GM18498 (cell line): ENCODE measurements around the gene GDF10.

Experiments
- ATAC-seq: cut with Tn5 transposase; IDR thresholded peaks from one replicate; pipeline ENCODE4 v1.9.1; 2021; ENCODE audit warnings: mild to moderate bottlenecking, moderate library complexity; ENCODE audit not compliant: unreplicated experiment

The GDF10 gene

GRCh38 chr10:47350671-47351640, 51.0 kb downstream of the GDF10 start:
- no peak for ATAC-seq

GRCh38 chr10:47351899-47352815, 52.2 kb downstream of the GDF10 start:
- no peak for ATAC-seq

GRCh38 chr10:47353351-47353750, 53.4 kb downstream of the GDF10 start:
- no peak for ATAC-seq

GRCh38 chr10:47354165-47354564, 54.2 kb downstream of the GDF10 start:
- ATAC-seq, result no peak

DNA sequence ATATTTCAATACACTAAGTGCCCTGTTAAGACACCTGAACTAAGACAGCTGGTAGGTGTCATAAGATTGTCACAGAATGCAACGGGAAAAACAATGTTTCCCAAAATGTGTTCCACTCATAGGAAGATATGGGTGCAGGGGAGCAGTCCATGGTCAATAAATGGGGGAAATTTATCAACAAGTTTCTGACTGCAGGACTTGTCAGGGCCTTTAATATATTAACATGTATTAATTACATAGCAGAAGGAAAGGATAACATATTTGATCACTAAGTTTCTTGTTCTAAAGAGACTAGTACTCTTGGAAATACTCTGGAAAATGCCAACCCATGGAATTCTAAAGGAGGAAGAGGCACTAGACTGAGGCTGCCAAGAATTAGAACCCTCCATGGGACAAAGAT, 54.9 kb downstream of the GDF10 start:
- no peak for ATAC-seq

DNA sequence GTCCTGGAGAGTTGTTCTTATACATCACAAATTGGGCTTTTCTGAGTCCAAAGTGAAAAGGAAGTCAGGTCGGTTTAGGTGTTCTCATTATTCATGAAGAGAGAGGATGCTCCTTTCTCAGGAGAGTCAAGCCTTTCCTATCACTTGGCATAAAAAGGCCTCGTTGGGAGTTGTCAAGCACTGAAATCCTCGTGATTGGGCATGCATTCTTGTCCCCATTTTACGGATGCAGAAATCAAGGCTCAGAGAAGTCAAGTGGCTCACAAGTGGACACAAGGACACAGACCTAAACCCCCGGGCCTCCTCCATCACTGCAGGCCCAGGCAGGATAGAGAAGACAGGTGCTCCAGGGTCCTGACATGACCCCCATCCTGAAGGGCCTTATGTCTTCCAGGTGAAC, 56.7 kb downstream of the GDF10 start:
- no peak for ATAC-seq

- no peak for ATAC-seq
These were observed 57.2 kb downstream of the GDF10 start for GRCh38 chr10:47357131-47357582.

- no peak for ATAC-seq
These were observed 57.9 kb downstream of the GDF10 start for GRCh38 chr10:47357911-47358310.

DNA sequence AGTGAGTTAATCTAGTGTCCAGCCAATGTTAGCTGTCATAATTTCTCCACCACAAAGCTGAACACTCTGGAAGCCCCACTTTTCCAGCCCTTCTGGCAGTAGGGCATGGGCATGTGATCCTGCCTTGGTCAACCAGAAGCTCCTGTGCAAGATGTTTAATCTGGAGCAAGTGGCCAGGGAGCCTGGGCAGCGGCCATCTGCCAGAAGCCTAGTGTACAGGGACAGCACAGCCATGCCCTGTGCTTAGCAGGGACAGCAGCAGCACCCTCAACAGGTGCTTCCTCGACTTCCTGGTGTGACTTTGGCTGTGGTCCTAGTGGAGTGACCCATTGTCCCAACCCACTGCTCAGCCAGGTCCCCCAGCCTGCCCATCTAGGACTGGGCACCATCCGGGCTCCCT, 58.5 kb downstream of the GDF10 start:
- ATAC-seq, result no peak

- no peak for ATAC-seq
These were observed 59.1 kb downstream of the GDF10 start for GRCh38 chr10:47359101-47359500.

DNA sequence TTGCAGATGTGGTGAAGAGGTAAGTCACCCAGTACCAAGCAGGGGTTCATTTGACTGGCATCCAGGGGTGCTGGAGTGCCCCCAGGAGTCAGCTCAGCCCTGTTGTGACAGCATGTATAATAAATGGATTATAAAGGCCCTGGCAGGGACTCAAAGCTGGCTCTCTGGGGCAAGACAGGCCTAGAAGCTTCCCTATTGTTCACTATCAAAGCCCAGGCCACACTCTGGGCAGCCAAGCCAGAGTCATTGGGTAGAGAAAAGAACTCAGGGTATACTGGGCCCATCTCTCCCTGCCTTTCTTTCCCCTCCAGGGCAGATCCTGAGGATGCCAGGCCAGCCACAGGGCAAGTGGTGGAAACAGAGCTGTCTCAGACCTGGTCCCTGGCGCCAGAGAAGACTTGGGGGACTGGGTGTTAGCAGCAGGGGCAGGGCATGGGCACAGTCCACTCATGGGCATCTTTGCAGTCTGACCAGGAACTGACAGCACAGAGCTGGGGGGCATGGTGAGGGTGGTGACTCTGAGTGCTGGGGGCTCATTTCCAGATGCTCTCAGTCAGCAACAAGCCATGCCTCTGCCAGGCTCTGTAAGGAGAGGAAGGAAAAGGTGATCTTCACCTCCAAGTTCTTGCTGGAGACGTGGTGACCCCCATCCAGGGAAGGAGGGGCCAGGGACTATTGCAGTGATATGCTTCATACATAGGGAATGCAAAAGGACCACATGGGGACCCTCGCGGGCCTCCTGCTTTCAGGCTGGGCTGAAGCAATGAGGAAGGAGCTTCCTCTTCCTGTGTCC, 59.8 kb downstream of the GDF10 start:
- ATAC-seq, result no peak

- no peak for ATAC-seq
These were observed 60.5 kb downstream of the GDF10 start for GRCh38 chr10:47360419-47361040.

DNA sequence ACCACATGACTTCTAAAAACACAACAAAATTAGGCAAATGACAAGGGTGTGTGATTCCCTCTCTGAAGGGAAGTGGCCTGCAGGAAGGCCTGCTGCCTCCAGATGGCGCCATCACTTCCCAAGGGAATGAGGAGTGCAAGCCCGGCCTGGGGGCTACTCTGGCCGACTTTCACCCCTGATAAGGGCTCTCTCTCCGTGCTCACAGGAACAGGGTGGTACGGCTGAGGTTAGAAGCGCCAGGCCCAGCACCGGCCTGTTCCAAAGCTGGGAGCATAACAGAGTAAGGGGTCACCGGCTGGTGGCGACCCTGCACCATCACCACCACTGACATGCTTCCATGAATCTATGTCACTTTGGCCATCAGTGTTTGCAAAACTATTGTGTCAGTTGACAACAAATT, 61.3 kb downstream of the GDF10 start:
- no peak for ATAC-seq

DNA sequence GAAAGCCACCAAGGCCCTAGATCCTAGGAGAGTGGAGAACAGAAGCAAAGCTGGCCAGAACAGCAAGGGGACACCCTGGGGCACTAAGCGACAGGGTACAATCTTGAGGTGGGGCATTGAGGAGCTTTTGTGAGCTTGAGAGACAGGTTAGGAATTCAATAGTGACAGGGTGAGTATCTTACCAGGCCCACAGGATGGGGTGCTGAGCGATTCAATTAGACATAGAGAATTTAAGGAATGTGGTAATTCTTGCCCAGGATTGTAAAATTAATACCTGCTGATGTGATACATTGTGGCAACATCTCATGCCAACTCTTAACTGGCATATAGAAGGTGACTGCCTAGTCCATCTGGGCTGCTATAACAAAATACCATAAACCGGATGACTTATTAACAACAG, 62.2 kb downstream of the GDF10 start:
- no peak for ATAC-seq
